Stimulated activated CD8-positive, alpha-beta memory T cell treated with anti-CD3 and anti-CD28 coated beads, Interleukin-4, amount 100 ng/mL, for 48 hours (primary cell): ENCODE data around the gene ARHGAP25.
"Not testable (repeated sequence)": the region's sequence is repeated elsewhere in the genome, so short reads cannot be mapped to it uniquely, and the experiment has no call there.

Experiments
- DNase-seq: peaks from one replicate; pipeline ENCODE4 v3.0.0-alpha.2; 2020

ARHGAP25 gene

GRCh38 chr2:68802161-68802560 is 67.5 kb downstream of the ARHGAP25 start:
- DNase-seq = not testable (repeated sequence)

GRCh38 chr2:68805025-68805424 is 70.4 kb downstream of the ARHGAP25 start:
- no peak for DNase-seq

DNA sequence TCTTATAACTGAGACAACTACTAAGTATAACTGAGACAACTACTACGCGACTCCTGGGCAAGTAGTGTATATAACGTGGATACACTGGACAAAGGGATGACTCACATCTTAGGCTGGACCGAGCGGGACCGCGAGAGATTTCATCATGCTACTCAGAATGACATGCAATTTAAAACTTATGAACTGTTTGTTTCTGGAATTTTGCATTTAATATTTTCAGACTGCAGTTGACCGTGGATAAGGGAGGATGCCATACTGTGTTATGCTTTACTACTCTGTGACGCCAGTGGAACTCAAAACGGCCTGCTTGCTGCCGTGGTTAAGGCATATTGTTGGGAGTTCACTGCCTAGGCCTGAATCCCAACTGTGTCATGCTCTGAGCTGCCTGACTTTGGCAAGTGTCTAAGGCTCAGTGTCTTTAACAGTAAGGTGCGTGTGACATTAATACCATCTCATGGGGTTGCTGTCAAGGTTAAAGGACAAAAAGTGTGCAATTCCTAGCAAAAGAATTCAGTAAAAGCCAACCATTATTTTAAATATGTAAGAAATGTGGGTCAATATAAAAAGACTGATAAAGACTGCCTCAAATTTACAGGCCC is 72.0 kb downstream of the ARHGAP25 start:
- DNase-seq = no peak

- DNase-seq = no peak
These were observed 73.2 kb downstream of the ARHGAP25 start for GRCh38 chr2:68807821-68808266.

DNA sequence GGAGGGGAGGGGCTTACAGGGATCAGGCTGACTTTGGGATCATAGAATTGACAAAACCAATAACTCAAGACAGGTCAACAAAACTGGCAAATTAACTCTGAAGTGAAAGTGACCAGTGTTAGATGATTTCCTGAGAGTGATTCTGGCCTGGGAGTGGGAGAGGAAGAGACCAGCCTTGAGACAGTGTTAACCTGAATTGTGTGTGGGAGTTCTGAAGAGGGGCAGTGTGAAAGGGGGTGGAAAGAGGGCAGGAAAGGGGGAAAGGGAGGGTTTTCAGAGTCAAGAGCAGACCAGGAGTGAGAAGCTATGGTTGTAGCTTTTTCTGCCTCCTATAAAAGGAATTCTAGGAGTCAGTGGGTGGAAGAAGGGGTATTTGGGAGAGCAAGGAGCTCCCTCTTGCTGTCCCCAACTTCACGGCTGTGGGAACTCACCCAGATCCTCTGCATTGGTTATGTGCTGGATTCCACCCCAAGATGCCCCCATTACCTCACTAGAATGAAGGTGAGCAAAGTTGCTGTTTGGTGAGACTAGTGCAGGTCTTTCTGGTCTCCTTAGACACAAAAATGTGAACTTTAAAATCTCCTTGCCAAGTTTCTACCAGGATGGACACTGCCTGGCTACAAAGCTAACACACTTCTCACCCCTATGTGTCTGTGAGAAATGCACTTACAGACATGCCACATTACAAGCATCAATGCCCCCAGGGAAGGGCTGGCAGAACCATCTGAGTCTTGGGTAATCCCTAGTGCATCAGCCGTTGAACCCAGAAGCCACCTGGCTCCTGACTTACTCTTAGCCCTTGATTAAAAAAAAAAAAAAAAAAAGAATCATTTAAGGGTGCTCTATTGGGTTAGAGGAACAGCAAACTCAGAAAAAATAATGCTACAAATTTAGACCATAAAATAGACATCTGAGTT is 75.0 kb downstream of the ARHGAP25 start:
- no peak for DNase-seq

- no peak for DNase-seq
These were observed 76.8 kb downstream of the ARHGAP25 start for GRCh38 chr2:68811364-68811763.

- no peak for DNase-seq
These were observed 77.6 kb downstream of the ARHGAP25 start for GRCh38 chr2:68812251-68812650.

DNA sequence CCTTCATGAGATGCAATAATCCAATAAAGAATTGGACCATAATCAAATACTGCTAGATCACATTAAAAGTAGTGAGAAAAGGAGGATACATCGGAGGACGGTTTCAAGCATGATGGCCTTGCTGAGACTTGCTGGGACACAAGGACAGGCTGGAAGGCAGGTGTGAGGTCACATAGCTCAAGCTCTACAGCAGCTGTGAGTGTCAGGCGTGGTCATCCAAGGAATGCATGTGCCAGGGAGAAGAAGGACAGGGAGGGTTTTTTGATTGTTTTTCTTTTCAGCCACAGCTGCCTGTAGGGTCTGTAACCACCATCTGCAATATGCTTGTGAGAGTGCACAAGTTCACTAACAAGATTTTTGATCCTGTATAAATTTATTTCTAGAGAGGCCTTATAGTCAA is 79.0 kb downstream of the ARHGAP25 start:
- DNase-seq = no peak

- DNase-seq = no peak
These were observed 82.7 kb downstream of the ARHGAP25 start for GRCh38 chr2:68817306-68817705.

DNA sequence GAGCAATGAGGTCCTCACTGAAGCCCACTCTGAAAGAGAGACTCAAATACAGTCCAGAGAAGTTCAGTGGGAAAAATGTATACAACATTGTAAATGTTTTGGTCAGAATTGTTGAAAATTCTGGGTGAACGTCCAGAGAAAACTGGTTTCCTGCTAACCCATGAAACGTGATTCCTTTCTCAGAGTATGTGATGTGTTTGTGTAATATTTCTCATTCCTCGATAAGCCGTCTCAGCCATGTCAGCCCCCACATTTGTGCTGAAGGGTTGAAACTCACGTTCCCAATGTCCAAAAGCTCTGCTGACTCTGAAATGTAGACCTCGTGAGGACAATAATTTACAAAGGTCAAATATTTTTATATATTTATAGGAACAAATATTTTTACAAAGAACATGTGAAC is 84.9 kb downstream of the ARHGAP25 start:
- DNase-seq = no peak

GRCh38 chr2:68822207-68822872 is 87.7 kb downstream of the ARHGAP25 start:
- DNase-seq = no peak

GRCh38 chr2:68824831-68825230 is 90.2 kb downstream of the ARHGAP25 start:
- DNase-seq = no peak

GRCh38 chr2:68825866-68826265 is 91.3 kb downstream of the ARHGAP25 start:
- DNase-seq = no peak

DNA sequence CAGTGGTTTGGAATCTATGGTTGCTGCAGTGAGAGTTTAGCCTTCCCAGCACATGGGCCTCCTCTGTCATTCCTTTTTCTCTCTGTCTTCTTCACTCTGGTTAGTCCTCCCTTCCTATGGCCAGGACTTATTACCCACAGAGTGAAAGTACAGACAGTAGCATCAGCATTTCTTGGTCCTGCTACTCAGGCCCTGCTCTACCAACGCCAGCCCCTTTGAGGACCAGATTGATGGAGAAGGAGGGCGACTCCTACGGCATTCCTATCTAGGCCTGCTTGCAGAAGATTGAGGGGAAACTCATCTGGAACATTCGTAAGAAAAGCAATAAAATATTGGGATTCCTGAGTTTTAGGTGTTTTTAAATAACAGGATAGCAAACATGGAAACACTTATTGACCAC is 93.1 kb downstream of the ARHGAP25 start:
- no peak for DNase-seq

GRCh38 chr2:68828887-68829708 is 94.5 kb downstream of the ARHGAP25 start:
- peak; percentile 66 for DNase-seq

DNA sequence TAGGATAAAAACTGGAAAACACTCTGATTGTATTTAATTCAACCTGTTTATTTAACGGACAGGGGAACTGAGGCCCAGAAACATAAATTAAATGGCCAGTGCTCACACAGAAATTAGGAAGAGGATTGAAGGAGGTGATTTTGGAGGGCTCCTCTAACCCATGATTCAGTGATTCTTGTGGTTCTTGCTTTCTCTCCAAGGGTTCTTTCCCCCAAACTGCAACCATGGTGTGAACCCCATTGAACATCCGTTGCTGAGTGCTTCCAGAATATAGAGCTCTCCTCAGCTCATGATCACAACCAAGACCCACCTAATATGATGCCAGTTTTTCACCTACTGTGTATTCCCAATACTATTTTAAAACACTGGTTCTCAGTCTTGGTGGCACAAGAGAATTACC is 95.1 kb downstream of the ARHGAP25 start:
- no peak for DNase-seq

DNA sequence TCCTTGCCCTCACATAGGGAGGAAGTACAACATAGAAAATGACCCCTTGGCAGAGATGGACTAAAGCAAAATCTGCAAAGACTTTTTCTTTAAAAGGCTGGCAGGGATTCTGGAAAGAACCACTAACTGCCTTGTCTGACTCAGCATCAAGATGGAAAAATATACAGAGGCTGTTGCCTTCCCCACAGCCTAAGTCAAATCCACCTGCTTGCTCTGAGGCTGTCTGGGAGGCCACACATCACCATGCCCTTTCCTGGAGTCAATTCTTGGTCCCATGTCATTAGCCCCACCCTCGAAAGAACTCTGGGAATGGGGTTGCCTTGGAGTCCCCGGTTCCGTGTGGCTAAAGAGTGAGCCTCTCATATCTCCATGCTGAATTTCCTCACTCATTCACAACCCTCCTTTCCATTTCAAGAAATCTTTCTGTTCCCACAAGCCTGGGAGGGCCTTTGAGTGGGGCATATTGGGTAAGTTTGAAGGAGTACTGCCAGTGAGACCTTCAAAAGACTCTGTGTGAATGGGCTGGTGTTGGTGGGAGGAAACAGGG is 97.1 kb downstream of the ARHGAP25 start:
- DNase-seq = no peak

- peak; percentile 69 for DNase-seq
These were observed 97.7 kb downstream of the ARHGAP25 start for GRCh38 chr2:68832233-68832869.

DNA sequence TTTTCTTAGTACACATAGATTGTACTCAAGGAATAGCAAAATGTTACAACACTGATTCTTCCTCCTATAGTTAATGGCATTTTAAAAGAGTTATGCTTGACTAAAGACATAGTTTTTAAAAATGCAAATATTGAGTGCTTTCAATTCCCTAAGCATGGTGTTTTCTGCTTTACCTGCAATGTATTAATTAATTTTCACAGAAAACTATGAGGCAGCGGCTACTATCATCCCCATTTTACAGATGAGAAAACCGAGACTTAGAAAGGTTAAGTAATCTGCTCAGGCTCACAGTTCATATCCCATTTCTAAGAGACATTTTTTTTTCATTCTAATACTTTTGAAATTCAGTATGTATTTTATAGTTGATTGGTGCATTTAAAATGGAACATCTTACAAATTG is 98.6 kb downstream of the ARHGAP25 start:
- DNase-seq = no peak

DNA sequence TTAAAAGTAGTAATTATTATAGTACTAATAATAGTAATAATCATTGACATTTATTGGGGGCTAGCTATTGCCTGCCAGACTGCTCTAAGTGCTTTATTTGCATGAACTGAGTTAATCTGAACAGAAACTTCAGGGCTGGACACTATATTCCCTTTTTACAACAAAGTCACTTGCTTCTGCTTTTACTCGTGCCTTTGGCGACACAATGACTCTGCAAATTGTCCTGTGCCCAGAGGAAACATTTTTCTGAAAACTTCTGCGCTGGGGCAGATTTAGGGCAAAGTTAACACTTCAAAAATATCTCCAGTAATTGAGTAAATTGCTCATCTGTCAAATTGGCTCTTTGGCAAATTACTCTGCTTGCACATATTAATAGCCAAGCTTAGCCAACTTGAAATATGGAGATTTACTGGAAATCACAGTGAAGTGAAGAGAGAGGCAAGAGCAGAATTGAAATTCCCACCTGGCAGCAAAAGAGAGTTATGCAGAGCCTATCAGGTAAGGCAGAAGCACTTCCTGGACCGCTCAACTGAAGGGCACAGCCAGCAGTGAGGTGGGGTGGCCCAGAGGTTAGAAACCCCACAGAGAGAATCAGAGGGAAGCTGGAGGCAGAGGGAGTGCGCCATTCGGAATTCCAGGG is 100.2 kb downstream of the ARHGAP25 start:
- DNase-seq = no peak

GRCh38 chr2:68835621-68836020 is 101.0 kb downstream of the ARHGAP25 start:
- no peak for DNase-seq
